Testis (tissue), 3 donors: Measurements from ENCODE around the gene CEP85L. TPM values are rescaled to one million over a fixed set of nuclear protein-coding genes. Genes with fewer than 3 reads are reported as not detected.

Experiments
- DNase-seq: peaks from one replicate; pipeline ENCODE4 v3.0.0-alpha.2; 2019
- H3K27ac ChIP-seq, 2 donors: fragments of 200-600 bp; sonication (generic); one replicate each; pipeline ENCODE4 v1.5.1; 2019
- H3K27me3 ChIP-seq: fragments of 200-600 bp; sonication (generic); one replicate; pipeline ENCODE4 v1.5.1; 2019
- H3K36me3 ChIP-seq: fragments of 200-600 bp; sonication (generic); one replicate; pipeline ENCODE4 v1.5.1; 2017; ENCODE audit warnings: low read depth; ENCODE audit errors: missing control alignments
- H3K4me1 ChIP-seq: fragments of 200-600 bp; sonication (generic); one replicate; pipeline ENCODE4 v1.5.1; 2019
- H3K4me3 ChIP-seq, 2 donors: fragments of 200-600 bp; sonication (generic); one replicate each; pipeline ENCODE4 v1.5.1; 2017 to 2019
- H3K9me3 ChIP-seq: fragments of 200-600 bp; sonication (generic); one replicate; pipeline ENCODE4 v1.5.1; 2017
- CTCF ChIP-seq, 3 experiments: fragments of 450-650 bp in 2 of 3; fragments of 200-600 bp in 1 of 3; sonication (generic) in 1 of 3; IDR thresholded peaks; one replicate each; pipeline ENCODE4 v1.5.1; 2016 to 2019; ENCODE audit warnings: antibody characterized with exemption in 3 of 3, mild to moderate bottlenecking in 2 of 3, moderate library complexity in 1 of 3
- POLR2A ChIP-seq: fragments of 450-650 bp; IDR thresholded peaks from one replicate; pipeline ENCODE4 v1.6.1; 2017; ENCODE audit warnings: antibody characterized with exemption, mild to moderate bottlenecking, moderate library complexity
- WGBS, 2 donors: methylation state at CpG; one replicate each; pipeline ENCODE4 v1.1.5; 2018; 5-methylcytosine and 5-hydroxymethylcytosine counted together
- intact Hi-C: fragments of 100-400 bp; cut with DNase I; formaldehyde crosslinking; loops from one replicate; pipeline ENCODE4 v1.15.1; 2023; ENCODE audit warnings: low total_unique reads
- polyA plus RNA-seq: library from polyadenylated mRNA; stranded (reverse); fragments of 350-450 nt; fragmentation: Illumina TruSeq; extraction: RNeasy Lipid Tissue Mini Kit (QIAGEN cat#74804); gene quantifications from one replicate; pipeline ENCODE4 v1.2.3, GENCODE V29; 2014; ENCODE audit warnings: low read depth, low replicate concordance; ENCODE audit not compliant: insufficient read depth
- total RNA-seq, 2 donors: library from RNA; depleted of rRNA; stranded (reverse); fragments of >200 nt; gene quantifications; one replicate each; pipeline ENCODE4 v1.2.3, GENCODE V29; 2016

The CEP85L gene
- total and polyA plus RNA-seq, 3 donors from 2014 or later = 63.7 to 80.7 (median 78.8) TPM

GRCh38 chr6:118621799-118622470 lies 29.5 kb downstream of the CEP85L start:
- intact Hi-C loops = loop anchor here (5.0 kb wide), 1 partner anchor 645 kb away; no protein-coding TSS in a partner anchor
- WGBS, 2 donors = 64 to 68% methylated on average over 7 of the region's 7 CpGs

GRCh38 chr6:118620202-118620601 lies 31.2 kb downstream of the CEP85L start:
- Histone ChIP-seq H3K4me3 (no peak overlapping the region), H3K27me3 (no peaks in the 10 kb centered on the region), H3K36me3 (no peaks in the 10 kb centered on the region), H3K27ac (no peak overlapping the region), H3K9me3 (no peaks in the 10 kb centered on the region), H3K4me1 (peaks cover 3% of the 10 kb centered on the region)
- TF ChIP-seq POLR2A (no peak), CTCF (IDR thresholded peaks at IDR 0.05) (no peak)
- DNase-seq = no peak
- intact Hi-C loops = loop anchor here (5.0 kb wide), 1 partner anchor 643 kb away; no protein-coding TSS in a partner anchor
- WGBS, 2 donors = 72 to 75% methylated on average over 4 of the region's 4 CpGs

More at GRCh38 chr6:118621799-118622470, 29.5 kb downstream of the CEP85L start:
- H3K36me3 ChIP-seq = no peaks in the 10 kb centered on the region
- no peaks in the 10 kb centered on the region for H3K9me3 ChIP-seq
- no peaks in the 10 kb centered on the region for H3K27me3 ChIP-seq
- H3K4me3 ChIP-seq = no peak overlapping the region
- H3K27ac ChIP-seq = no peak overlapping the region
- peaks cover 9% of the 10 kb centered on the region for H3K4me1 ChIP-seq
- TF ChIP-seq POLR2A (no peak), CTCF (IDR thresholded peaks at IDR 0.05) (no peak)
- no peak for DNase-seq

GRCh38 chr6:118618676-118619377 lies 32.6 kb downstream of the CEP85L start:
- 59 to 90% methylated on average over 3 to 15 of the region's 15 CpGs for WGBS, 2 donors
- Histone ChIP-seq H3K27me3 (no peaks in the 10 kb centered on the region), H3K36me3 (no peaks in the 10 kb centered on the region), H3K4me1 (peaks cover 3% of the 10 kb centered on the region), H3K9me3 (no peaks in the 10 kb centered on the region), H3K27ac (no peak overlapping the region), H3K4me3 (no peak overlapping the region)
- TF ChIP-seq POLR2A (no peak), CTCF (IDR thresholded peaks at IDR 0.05) (peak; percentile 56 to 80 (median 78))
- DNase-seq = peak; percentile 67
- intact Hi-C loops = no loop called here

GRCh38 chr6:118617417-118617816 lies 34.0 kb downstream of the CEP85L start:
- intact Hi-C loops = no loop called here
- 73 to 77% methylated on average over 11 of the region's 11 CpGs for WGBS, 2 donors
- Histone ChIP-seq H3K36me3 (no peaks in the 10 kb centered on the region), H3K27ac (no peak overlapping the region), H3K9me3 (no peaks in the 10 kb centered on the region), H3K27me3 (no peaks in the 10 kb centered on the region), H3K4me3 (no peak overlapping the region), H3K4me1 (peaks cover 3% of the 10 kb centered on the region)
- DNase-seq = no peak
- TF ChIP-seq CTCF (IDR thresholded peaks at IDR 0.05) (no peak), POLR2A (no peak)
